WTC11 (cell line): Measurements from ENCODE around the gene ICAM1. TPM values are rescaled to one million over a fixed set of nuclear protein-coding genes. Genes with fewer than 3 reads are reported as not detected.
A peak's percentile ranks its signal among the peaks of the same experiment; 100 is the strongest.

Source experiments
- CREM ChIP-seq: sonication (generic); formaldehyde crosslinking; IDR thresholded peaks from 2 replicates; pipeline ENCODE4 v1.8.1; 2022; ENCODE audit warnings: mild to moderate bottlenecking, missing genetic modification reagents, moderate library complexity
- EMX1 ChIP-seq: fragments of 250-450 bp; sonication (Bioruptor Pico); IDR thresholded peaks from 2 replicates; pipeline ENCODE4 v1.8.0; 2021; ENCODE audit warnings: mild to moderate bottlenecking
- FOXP1 ChIP-seq: sonication (generic); formaldehyde crosslinking; IDR thresholded peaks from 2 replicates; pipeline ENCODE4 v1.8.0; 2022; ENCODE audit warnings: missing genetic modification reagents, mild to moderate bottlenecking, moderate library complexity, borderline replicate concordance
- HMGA2 ChIP-seq: fragments of 250-450 bp; sonication (Bioruptor Pico); IDR thresholded peaks from 2 replicates; pipeline ENCODE4 v1.4.0; 2021; ENCODE audit warnings: mild to moderate bottlenecking, moderate library complexity
- NFYB ChIP-seq: sonication (generic); formaldehyde crosslinking; conservative IDR thresholded peaks from 2 replicates; pipeline ENCODE4 v1.8.0; 2022; ENCODE audit warnings: low read depth, missing genetic modification reagents
- NR1H2 ChIP-seq: sonication (generic); formaldehyde crosslinking; IDR thresholded peaks from 2 replicates; pipeline ENCODE4 v1.9.0; 2021; ENCODE audit warnings: mild to moderate bottlenecking, moderate library complexity, missing genetic modification reagents
- NR2C2 ChIP-seq: sonication (generic); formaldehyde crosslinking; IDR thresholded peaks from 2 replicates; pipeline ENCODE4 v1.8.0; 2022; ENCODE audit warnings: mild to moderate bottlenecking, missing genetic modification reagents
- NR3C1 ChIP-seq: sonication (generic); formaldehyde crosslinking; conservative IDR thresholded peaks from 2 replicates; pipeline ENCODE4 v1.8.1; 2023; ENCODE audit warnings: low read depth, mild to moderate bottlenecking, missing genetic modification reagents
- SOX15 ChIP-seq: fragments of 250-450 bp; sonication (Bioruptor Pico); IDR thresholded peaks from 2 replicates; pipeline ENCODE4 v1.9.0; 2021; ENCODE audit warnings: mild to moderate bottlenecking
- ZBTB21 ChIP-seq: sonication (generic); formaldehyde crosslinking; IDR thresholded peaks from 2 replicates; pipeline ENCODE4 v1.8.1; 2023; ENCODE audit warnings: mild to moderate bottlenecking, missing genetic modification reagents, borderline replicate concordance
- ZNF138 ChIP-seq: sonication (generic); formaldehyde crosslinking; conservative IDR thresholded peaks from 2 replicates; pipeline ENCODE4 v1.8.1; 2022; ENCODE audit warnings: mild to moderate bottlenecking, moderate library complexity, missing genetic modification reagents
- ZNF232 ChIP-seq: sonication (generic); formaldehyde crosslinking; IDR thresholded peaks from 2 replicates; pipeline ENCODE4 v1.8.0; 2022; ENCODE audit warnings: mild to moderate bottlenecking, missing genetic modification reagents
- ZNF396 ChIP-seq: fragments of 250-450 bp; sonication (Bioruptor Pico); IDR thresholded peaks from 2 replicates; pipeline ENCODE4 v1.8.0; 2021; ENCODE audit warnings: mild to moderate bottlenecking, moderate library complexity, borderline replicate concordance
- ZNF416 ChIP-seq: fragments of 250-450 bp; sonication (Bioruptor Pico); IDR thresholded peaks from 2 replicates; pipeline ENCODE4 v1.9.0; 2021; ENCODE audit warnings: mild to moderate bottlenecking, inconsistent platforms
- total RNA-seq: library from RNA; stranded (reverse); gene quantifications from 3 replicates; pipeline ENCODE4 v1.2.3, GENCODE V29; 2021
- TF ChIP-seq, protein P1 (sequence below): sonication (generic); formaldehyde crosslinking; IDR thresholded peaks from 2 replicates; pipeline ENCODE4 v1.8.1; 2022; ENCODE audit warnings: mild to moderate bottlenecking, missing genetic modification reagents, moderate library complexity, borderline replicate concordance
- TF ChIP-seq, protein P2 (sequence below): sonication (generic); formaldehyde crosslinking; IDR thresholded peaks from 2 replicates; pipeline ENCODE4 v1.8.0; 2023; ENCODE audit warnings: mild to moderate bottlenecking, missing genetic modification reagents
- TF ChIP-seq, protein P3 (sequence below): sonication (generic); formaldehyde crosslinking; IDR thresholded peaks from 2 replicates; pipeline ENCODE4 v1.8.1; 2022; ENCODE audit warnings: low read depth, mild to moderate bottlenecking, moderate library complexity, missing genetic modification reagents, borderline replicate concordance
- TF ChIP-seq, protein P4 (sequence below): sonication (generic); formaldehyde crosslinking; IDR thresholded peaks from 2 replicates; pipeline ENCODE4 v1.8.0; 2023; ENCODE audit warnings: missing genetic modification reagents, mild to moderate bottlenecking, borderline replicate concordance
- TF ChIP-seq, protein P5 (sequence below): sonication (generic); formaldehyde crosslinking; IDR thresholded peaks from 2 replicates; pipeline ENCODE4 v1.8.1; 2023; ENCODE audit warnings: mild to moderate bottlenecking, missing genetic modification reagents
- TF ChIP-seq, protein P6 (sequence below): fragments of 250-450 bp; sonication (Bioruptor Pico); IDR thresholded peaks from 2 replicates; pipeline ENCODE4 v1.8.0; 2021; ENCODE audit warnings: mild to moderate bottlenecking
- TF ChIP-seq, protein P7 (sequence below): sonication (generic); formaldehyde crosslinking; IDR thresholded peaks from 2 replicates; pipeline ENCODE4 v1.8.0; 2022; ENCODE audit warnings: mild to moderate bottlenecking, missing genetic modification reagents
- TF ChIP-seq, protein P8 (sequence below): fragments of 250-450 bp; sonication (Bioruptor Pico); IDR thresholded peaks from 2 replicates; pipeline ENCODE4 v2.1.2; 2022; ENCODE audit warnings: mild to moderate bottlenecking, moderate library complexity

The ICAM1 gene
- total RNA-seq, 1 experiment from 2014 or later = 3.8 TPM

DNA sequence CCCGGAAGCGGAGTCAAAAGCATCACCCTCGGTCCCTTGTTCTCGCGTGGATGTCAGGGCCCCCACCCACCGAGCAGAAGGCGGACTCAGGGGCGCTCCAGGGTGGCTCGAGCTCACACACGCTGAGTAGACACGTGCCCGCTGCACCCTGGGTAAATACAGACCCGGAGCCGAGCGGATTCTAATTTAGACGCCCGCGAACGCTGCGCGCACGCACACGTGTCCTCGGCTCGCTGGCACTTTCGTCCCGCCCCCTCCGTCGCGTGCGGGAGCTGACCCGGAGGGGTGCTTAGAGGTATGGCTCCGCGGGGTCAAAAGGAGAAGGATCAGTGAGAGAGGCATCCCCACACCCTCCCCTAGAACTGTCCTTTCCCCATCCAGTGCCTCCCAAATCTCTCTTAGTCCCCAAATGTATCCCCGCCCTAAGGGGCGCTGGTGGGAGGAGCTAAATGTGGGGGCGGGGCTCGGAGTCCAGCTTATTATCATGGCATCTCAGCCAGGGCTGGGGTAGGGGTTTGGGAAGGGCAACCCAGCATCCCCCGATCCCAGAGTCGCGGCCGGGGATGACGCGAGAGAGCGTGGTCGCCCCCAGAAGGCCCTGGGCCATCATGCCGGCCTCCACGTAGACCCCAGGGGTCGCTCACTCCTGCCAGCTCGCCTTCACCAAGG, 18.4 kb downstream of the ICAM1 start (continued):
- TF ChIP-seq NR2C2 (no peak), EMX1 (no peak), FOXP1 (peak; percentile 61; the same call in 1 of the 2 replicates), NFYB (CRISPR knock-in tag) (no peak), ZNF416 (CRISPR knock-in tag) (no peak), ZNF396 (CRISPR knock-in tag) (no peak), ZBTB21 (CRISPR knock-in tag) (no peak; the same call in 1 of the 2 replicates), ZNF232 (no peak; the same call in 1 of the 2 replicates), NR3C1 (CRISPR knock-in tag) (no peak), SOX15 (no peak), HMGA2 (no peak), ZNF138 (CRISPR knock-in tag) (no peak), CREM (CRISPR knock-in tag) (no peak), NR1H2 (CRISPR knock-in tag) (no peak)
- TF ChIP-seq, protein P1, sequence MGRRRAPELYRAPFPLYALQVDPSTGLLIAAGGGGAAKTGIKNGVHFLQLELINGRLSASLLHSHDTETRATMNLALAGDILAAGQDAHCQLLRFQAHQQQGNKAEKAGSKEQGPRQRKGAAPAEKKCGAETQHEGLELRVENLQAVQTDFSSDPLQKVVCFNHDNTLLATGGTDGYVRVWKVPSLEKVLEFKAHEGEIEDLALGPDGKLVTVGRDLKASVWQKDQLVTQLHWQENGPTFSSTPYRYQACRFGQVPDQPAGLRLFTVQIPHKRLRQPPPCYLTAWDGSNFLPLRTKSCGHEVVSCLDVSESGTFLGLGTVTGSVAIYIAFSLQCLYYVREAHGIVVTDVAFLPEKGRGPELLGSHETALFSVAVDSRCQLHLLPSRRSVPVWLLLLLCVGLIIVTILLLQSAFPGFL (CRISPR knock-in tag) = no peak
- TF ChIP-seq, protein P2, sequence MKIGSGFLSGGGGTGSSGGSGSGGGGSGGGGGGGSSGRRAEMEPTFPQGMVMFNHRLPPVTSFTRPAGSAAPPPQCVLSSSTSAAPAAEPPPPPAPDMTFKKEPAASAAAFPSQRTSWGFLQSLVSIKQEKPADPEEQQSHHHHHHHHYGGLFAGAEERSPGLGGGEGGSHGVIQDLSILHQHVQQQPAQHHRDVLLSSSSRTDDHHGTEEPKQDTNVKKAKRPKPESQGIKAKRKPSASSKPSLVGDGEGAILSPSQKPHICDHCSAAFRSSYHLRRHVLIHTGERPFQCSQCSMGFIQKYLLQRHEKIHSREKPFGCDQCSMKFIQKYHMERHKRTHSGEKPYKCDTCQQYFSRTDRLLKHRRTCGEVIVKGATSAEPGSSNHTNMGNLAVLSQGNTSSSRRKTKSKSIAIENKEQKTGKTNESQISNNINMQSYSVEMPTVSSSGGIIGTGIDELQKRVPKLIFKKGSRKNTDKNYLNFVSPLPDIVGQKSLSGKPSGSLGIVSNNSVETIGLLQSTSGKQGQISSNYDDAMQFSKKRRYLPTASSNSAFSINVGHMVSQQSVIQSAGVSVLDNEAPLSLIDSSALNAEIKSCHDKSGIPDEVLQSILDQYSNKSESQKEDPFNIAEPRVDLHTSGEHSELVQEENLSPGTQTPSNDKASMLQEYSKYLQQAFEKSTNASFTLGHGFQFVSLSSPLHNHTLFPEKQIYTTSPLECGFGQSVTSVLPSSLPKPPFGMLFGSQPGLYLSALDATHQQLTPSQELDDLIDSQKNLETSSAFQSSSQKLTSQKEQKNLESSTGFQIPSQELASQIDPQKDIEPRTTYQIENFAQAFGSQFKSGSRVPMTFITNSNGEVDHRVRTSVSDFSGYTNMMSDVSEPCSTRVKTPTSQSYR (CRISPR knock-in tag) = no peak
- TF ChIP-seq, protein P3, sequence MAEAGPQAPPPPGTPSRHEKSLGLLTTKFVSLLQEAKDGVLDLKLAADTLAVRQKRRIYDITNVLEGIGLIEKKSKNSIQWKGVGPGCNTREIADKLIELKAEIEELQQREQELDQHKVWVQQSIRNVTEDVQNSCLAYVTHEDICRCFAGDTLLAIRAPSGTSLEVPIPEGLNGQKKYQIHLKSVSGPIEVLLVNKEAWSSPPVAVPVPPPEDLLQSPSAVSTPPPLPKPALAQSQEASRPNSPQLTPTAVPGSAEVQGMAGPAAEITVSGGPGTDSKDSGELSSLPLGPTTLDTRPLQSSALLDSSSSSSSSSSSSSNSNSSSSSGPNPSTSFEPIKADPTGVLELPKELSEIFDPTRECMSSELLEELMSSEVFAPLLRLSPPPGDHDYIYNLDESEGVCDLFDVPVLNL = no peak
- TF ChIP-seq, protein P4, sequence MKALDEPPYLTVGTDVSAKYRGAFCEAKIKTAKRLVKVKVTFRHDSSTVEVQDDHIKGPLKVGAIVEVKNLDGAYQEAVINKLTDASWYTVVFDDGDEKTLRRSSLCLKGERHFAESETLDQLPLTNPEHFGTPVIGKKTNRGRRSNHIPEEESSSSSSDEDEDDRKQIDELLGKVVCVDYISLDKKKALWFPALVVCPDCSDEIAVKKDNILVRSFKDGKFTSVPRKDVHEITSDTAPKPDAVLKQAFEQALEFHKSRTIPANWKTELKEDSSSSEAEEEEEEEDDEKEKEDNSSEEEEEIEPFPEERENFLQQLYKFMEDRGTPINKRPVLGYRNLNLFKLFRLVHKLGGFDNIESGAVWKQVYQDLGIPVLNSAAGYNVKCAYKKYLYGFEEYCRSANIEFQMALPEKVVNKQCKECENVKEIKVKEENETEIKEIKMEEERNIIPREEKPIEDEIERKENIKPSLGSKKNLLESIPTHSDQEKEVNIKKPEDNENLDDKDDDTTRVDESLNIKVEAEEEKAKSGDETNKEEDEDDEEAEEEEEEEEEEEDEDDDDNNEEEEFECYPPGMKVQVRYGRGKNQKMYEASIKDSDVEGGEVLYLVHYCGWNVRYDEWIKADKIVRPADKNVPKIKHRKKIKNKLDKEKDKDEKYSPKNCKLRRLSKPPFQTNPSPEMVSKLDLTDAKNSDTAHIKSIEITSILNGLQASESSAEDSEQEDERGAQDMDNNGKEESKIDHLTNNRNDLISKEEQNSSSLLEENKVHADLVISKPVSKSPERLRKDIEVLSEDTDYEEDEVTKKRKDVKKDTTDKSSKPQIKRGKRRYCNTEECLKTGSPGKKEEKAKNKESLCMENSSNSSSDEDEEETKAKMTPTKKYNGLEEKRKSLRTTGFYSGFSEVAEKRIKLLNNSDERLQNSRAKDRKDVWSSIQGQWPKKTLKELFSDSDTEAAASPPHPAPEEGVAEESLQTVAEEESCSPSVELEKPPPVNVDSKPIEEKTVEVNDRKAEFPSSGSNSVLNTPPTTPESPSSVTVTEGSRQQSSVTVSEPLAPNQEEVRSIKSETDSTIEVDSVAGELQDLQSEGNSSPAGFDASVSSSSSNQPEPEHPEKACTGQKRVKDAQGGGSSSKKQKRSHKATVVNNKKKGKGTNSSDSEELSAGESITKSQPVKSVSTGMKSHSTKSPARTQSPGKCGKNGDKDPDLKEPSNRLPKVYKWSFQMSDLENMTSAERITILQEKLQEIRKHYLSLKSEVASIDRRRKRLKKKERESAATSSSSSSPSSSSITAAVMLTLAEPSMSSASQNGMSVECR (CRISPR knock-in tag) = peak; percentile 50; the same call in 1 of the 2 replicates
- TF ChIP-seq, protein P5, sequence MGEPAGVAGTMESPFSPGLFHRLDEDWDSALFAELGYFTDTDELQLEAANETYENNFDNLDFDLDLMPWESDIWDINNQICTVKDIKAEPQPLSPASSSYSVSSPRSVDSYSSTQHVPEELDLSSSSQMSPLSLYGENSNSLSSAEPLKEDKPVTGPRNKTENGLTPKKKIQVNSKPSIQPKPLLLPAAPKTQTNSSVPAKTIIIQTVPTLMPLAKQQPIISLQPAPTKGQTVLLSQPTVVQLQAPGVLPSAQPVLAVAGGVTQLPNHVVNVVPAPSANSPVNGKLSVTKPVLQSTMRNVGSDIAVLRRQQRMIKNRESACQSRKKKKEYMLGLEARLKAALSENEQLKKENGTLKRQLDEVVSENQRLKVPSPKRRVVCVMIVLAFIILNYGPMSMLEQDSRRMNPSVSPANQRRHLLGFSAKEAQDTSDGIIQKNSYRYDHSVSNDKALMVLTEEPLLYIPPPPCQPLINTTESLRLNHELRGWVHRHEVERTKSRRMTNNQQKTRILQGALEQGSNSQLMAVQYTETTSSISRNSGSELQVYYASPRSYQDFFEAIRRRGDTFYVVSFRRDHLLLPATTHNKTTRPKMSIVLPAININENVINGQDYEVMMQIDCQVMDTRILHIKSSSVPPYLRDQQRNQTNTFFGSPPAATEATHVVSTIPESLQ (CRISPR knock-in tag) = no peak
- TF ChIP-seq, protein P6, sequence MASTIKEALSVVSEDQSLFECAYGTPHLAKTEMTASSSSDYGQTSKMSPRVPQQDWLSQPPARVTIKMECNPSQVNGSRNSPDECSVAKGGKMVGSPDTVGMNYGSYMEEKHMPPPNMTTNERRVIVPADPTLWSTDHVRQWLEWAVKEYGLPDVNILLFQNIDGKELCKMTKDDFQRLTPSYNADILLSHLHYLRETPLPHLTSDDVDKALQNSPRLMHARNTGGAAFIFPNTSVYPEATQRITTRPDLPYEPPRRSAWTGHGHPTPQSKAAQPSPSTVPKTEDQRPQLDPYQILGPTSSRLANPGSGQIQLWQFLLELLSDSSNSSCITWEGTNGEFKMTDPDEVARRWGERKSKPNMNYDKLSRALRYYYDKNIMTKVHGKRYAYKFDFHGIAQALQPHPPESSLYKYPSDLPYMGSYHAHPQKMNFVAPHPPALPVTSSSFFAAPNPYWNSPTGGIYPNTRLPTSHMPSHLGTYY (CRISPR knock-in tag) = no peak
- TF ChIP-seq, protein P7, sequence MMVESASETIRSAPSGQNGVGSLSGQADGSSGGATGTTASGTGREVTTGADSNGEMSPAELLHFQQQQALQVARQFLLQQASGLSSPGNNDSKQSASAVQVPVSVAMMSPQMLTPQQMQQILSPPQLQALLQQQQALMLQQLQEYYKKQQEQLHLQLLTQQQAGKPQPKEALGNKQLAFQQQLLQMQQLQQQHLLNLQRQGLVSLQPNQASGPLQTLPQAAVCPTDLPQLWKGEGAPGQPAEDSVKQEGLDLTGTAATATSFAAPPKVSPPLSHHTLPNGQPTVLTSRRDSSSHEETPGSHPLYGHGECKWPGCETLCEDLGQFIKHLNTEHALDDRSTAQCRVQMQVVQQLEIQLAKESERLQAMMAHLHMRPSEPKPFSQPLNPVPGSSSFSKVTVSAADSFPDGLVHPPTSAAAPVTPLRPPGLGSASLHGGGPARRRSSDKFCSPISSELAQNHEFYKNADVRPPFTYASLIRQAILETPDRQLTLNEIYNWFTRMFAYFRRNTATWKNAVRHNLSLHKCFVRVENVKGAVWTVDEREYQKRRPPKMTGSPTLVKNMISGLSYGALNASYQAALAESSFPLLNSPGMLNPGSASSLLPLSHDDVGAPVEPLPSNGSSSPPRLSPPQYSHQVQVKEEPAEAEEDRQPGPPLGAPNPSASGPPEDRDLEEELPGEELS = 0 out of 2 replicates have a peak, but pooled peaks have one; percentile 17
- TF ChIP-seq, protein P8, sequence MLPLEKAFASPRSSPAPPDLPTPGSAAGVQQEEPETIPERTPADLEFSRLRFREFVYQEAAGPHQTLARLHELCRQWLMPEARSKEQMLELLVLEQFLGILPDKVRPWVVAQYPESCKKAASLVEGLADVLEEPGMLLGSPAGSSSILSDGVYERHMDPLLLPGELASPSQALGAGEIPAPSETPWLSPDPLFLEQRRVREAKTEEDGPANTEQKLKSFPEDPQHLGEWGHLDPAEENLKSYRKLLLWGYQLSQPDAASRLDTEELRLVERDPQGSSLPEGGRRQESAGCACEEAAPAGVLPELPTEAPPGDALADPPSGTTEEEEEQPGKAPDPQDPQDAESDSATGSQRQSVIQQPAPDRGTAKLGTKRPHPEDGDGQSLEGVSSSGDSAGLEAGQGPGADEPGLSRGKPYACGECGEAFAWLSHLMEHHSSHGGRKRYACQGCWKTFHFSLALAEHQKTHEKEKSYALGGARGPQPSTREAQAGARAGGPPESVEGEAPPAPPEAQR (CRISPR knock-in tag) = no peak
